Right hindlimb (tissue), 1 donor: ENCODE results near the gene SPN.
A peak's percentile ranks its signal among the peaks of the same experiment; 100 is the strongest.
"Not testable (repeated sequence)": the region's sequence is repeated elsewhere in the genome, so short reads cannot be mapped to it uniquely, and the experiment has no call there.

ENCODE experiments used
- DNase-seq: peaks from one replicate; pipeline ENCODE4 v3.0.0-alpha.2; 2018

Gene SPN

DNA sequence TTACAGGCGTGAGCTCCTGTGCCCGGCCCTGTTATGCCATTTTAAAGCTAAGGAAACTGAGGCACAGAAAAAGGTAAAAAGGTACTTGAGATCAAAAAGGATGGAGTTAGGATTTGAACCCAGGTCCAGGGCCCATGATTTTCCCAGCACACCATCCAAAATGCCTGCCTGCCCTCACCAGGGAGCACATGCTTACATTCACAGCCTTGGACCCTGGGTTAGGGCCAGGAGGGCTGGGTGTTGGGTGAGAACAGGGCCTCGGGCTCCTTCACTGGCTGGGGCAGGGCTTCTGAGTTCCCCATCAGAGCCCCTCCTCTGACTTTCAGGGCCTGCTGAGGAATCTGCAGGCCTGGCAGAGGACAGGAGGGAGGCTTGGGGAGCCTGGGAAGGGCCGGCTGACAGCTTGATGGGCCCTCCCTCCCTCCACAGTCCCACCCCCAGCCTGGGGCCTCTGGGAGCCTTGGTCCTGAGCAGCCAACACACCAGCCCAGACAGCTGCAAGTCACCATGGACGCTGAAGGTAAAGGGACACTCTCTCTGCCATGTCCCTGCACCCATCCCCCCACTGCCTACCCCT is 15.7 kb downstream of the SPN start, which contains the start of gene QPRT:
QPRT (plus strand) TSS at position 490 of the 577 bp plus-strand sequence; CDS start at position 508, 18 bp downstream.
- peak; percentile 90 for DNase-seq

DNA sequence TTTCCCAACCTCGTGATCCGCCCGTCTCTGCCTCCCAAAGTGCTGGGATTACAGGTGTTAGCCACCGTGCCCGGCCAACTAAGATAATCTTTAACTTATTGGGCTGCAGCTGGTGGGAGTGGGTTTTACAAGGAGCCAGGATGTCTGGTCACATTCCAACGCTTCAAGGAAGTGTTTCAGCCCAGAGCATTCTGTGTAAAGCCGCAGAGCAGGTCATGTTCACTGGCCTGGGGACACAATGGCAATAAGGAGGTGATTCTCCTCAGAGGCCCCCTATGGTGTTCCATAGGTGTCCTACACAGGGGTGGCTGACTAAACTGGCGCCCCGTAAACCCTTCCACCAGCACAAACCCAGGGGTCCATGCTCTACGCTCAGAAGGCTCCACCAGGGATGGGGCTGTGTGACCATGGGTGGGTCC is 17.1 kb downstream of the SPN start:
- DNase-seq, result no peak

DNA sequence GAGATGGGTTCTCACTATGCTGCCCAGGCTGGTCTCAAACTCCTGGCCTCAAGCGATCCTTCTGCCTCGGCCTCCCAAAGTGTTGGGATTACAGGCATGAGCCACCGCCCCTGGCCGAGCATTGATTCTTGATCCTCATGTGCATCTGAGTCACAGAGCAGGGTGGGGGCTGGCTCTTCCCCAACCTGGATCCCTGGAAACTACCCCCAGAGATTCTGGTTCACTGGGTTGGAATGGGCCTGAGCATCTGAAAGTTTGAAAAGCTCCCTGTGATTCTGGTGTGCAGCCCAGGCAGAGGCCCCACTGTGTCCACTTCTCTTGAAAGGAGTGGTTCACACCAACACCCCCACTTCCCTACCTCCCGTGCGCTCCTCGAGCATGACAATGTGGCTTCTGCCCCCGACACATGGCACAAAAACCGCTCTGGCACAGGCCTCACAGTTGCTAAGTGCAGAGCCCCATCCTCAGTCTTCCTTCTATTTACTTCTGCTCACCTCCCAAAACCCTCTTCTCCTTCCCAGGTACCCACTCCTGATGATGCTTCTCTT is 20.6 kb downstream of the SPN start:
- DNase-seq, result no peak

DNA sequence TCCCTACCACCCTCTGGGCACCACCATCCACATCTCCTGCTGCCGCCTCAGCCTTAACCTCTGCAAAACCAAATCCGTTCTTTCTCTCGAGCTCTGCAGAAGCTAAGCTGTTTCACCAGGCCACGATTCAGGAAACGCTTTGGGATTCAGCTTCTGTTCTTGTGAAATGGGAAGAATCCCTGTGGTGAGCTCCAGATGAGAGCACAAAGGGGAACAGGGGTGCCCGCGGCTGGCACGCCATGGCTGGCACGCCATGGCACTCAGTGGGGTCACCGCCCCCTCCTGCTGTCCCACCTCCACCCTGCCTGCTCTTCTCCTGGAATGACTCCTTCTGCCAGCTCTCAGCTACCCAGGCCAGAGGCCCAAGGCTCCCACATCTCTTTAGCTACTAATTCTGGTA is 21.6 kb downstream of the SPN start:
- no peak for DNase-seq

DNA sequence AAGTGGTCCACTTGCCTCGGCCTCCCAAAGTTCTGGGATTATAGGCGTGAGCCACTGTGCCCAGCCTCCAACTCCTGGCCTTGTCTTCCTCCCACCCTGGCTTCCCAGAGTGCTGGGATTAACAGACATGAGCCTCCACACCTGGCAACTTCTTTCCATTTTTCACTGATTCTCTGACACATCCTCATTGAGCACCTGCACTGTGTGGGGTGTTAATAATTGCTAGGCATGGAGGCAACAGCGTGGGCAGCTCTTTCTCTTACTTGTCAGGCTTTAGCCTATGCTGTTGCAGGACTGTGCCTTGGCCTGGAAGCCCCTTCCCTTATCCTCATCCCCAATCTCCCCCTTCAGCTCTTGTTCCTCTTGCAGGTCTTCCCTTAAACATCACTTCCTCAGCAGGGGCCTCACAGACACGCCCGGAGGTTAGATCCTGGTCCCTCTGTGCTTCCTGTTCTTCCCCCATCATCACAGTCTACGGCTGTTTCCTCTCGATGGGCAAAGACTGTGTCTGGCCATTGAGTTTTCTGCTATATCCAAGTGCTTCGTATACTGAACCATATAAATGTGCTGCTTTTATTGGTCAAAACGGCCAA is 23.8 kb downstream of the SPN start:
- DNase-seq, result no peak

DNA sequence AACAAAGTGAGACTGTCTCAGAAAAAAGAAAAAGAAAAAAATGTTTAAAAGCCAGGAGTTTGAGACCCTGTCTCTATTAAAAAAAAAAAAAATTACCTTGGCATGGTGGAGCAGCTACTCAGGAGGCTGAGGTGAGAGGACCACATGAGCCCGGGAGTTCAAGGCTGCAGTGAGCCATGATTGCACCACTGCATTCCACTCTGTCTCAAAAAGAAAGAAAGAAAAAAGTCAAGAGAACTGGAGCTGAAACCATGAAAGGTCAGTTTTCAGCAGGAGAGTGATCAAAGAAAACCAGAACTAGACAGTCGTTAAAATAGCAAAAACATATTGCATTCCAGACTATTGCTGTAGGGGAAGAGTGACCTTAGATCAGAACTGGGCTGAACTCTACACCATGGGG is 24.7 kb downstream of the SPN start:
- no peak for DNase-seq

DNA sequence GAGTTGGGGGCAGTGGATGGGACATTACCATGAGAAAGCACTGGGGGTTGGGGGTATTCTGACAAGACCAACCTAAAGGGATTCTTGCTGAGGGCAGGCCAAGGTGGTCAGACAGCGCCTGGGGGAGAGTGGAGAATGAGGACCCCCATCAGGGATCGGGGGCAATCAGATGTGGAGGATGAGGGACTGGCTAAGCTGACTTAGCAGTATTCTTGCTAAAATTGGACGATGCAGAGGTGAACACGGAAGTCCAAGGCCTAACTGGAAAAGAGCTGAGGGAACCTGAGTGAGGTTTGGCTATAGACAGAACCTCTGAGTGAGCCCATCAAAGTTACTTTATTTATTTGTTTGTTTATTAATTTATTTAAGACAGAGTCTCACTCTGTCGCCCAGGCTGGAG is 25.1 kb downstream of the SPN start:
- DNase-seq, result no peak

DNA sequence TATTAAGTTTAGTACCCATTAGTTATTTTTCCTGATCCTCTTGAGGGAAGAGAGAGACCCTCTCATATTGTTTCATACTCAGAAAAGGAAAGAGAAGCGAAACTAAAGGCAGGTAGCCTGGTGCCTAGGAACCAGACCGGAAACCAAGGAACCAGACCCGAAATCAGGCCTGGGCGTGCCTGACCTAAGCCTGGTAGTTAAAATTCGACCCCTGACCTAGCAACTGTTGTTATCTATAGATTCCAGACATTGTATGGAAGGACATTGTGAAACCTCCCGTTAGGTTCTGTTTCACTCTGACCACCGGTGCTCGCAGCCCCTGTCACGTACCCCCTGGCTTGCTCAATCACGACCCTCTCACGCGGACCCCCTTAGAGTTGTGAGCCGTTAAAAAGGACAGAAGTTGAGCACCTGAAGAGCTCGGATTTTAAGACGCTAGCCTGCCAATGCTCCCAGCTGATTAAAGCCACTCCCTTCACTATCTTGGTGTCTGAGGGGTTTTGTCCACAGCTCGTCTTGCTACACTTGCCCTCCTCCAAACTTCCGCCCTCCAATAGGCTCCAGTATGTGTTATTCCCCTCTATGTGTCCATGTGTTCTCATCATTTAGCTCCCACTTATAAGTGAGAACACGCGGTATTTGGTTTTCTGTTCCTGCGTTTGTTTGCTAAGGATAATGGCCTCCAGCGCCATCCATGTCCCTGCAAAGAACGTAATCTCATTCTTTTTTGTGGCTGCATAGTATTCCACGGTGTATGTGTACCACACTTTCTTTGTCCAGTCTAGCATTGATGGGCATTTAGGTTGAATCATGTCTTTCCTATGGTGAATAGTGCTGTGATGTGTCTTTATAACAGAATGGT is 26.7 kb downstream of the SPN start:
- DNase-seq, result not testable (repeated sequence)

DNA sequence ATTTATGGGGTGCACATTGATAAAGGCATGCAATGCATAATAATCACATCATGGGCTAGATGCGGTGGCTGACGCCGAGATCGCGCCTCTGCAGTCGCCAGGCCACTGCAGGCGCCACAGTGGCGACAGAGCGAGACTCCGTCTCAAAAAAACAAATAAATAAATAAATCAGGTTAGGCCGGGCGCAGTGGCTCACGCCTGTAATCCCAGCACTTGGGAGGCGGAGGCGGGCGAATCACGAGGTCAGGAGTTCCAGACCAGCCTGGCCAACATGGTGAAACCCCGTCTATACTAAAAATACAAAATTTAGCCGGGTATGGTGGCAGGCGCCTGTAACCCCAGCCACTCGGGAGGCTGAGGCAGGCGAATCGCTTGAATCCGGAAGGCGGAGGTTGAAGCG is 29.6 kb downstream of the SPN start:
- not testable (repeated sequence) for DNase-seq

DNA sequence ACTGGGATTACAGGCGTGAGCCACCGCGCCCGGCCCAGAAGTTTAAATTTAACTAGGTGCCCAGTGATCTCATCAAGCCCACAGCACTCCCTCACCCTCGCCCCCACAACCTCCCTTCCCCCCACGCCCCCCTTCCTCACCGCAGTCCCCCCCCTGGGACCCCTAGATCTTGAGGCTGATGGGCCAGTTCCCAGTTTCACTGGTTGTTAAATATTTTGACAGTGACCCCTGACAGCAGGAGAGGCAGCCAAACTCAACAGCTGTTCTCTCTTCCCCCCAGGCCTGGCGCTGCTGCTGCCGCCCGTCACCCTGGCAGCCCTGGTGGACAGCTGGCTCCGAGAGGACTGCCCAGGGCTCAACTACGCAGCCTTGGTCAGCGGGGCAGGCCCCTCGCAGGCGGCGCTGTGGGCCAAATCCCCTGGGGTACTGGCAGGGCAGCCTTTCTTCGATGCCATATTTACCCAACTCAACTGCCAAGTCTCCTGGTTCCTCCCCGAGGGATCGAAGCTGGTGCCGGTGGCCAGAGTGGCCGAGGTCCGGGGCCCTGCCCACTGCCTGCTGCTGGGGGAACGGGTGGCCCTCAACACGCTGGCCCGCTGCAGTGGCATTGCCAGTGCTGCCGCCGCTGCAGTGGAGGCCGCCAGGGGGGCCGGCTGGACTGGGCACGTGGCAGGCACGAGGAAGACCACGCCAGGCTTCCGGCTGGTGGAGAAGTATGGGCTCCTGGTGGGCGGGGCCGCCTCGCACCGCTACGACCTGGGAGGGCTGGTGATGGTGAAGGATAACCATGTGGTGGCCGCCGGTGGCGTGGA is 31.5 kb downstream of the SPN start:
- peak; percentile 81 for DNase-seq

DNA sequence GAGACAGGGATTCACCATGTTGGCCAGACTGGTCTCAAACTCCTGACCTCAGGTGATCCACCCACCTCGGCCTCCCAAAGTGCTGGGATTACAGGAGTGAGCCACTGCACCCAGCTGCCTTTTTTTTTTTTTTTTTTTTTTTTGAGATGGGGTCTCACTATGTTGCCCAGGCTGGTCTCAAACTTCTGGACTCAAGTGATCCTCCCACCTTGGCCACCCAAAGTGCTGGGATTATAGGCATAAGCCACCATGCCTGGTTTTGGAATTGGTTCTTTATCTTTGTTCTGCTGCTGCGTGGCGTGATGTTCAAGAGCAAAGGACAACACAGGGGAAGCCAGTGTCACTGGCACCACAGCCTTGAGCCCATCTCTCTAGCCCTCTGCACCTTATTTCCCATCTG is 32.6 kb downstream of the SPN start:
- DNase-seq, result not testable (repeated sequence)

DNA sequence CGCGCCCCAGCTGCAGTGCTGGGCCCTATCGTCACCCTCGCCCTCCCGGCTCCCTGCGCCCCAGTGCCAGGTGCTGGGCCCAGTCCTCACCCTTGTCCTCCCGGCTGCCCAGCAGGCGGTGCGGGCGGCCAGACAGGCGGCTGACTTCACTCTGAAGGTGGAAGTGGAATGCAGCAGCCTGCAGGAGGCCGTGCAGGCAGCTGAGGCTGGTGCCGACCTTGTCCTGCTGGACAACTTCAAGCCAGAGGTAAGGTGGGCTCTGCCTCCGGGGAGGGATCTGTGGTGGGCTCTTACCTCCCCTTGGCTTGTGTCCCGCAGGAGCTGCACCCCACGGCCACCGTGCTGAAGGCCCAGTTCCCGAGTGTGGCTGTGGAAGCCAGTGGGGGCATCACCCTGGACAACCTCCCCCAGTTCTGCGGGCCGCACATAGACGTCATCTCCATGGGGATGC is 33.9 kb downstream of the SPN start:
- DNase-seq, result no peak

DNA sequence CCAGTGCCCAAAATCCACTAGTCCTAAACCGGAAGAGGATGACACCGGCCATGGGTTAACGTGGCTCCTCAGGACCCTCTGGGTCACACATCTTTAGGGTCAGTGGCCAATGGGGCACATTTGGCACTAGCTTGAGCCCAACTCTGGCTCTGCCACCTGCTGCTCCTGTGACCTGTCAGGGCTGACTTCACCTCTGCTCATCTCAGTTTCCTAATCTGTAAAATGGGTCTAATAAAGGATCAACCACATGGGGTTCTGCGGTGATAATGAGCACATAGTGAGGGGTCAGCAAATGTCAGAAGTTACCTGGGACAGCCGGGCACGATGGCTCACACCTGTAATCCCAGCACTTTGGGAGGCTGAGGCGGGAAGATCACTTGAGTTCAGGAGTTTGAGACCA is 34.3 kb downstream of the SPN start:
- no peak for DNase-seq

DNA sequence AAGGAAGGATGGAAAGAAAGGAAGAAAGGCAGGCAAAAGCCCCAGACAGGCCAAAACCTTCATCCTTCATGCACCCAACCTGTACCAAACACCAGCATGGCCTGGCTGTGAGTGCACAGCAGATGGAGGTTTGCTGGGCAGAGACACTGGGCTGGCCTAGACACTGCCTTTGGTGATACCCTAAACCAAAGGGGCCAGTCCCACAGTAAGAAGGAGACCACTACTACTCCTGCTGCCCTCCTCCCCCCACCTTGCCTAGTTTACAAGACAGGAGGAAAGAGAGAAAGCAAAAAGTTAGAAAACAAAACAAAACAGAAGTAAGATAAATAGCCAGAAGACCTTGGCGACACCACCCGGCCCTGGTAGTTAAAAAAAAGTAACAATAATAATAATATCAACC is 35.0 kb downstream of the SPN start:
- DNase-seq, result no peak

DNA sequence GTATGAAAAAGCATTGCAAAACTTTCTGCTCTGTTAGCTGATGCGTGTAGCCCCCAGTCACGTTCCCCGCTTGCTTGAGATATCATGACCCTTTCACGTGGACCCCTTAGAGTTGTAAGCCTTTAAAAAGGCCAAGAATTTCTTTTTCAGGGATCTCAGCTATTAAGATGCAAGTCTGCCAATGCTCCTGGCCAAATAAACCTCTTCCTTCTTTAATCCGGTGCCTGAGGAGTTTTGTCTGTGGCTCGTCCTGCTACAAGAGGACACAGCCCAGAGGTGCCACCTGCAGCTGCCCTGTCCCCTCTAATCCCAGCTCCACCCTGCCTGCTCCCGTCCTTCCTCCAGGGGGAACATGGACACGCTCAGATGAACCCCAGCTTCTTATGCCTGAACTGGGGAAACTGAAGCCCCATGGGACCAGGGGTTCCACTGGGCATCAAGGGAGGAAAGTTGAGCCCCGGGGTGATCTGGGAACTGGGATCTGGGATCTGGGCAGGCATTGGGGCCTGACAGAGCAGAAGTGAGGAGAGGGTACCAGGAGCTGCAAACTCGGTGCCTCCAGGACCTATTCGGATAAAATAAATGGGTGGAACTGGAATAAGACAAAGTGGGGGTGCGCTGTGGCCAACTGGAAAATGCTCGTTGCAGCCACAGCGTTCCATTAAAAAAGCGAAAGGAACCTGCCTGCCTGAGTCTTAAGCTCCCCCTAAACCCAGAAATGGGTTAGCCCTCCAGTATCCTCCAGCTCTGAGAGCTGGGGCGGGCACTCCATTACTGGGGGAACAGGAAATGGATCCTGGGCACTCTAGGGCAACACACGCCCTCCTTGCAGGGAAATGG is 35.7 kb downstream of the SPN start:
- DNase-seq, result no peak

DNA sequence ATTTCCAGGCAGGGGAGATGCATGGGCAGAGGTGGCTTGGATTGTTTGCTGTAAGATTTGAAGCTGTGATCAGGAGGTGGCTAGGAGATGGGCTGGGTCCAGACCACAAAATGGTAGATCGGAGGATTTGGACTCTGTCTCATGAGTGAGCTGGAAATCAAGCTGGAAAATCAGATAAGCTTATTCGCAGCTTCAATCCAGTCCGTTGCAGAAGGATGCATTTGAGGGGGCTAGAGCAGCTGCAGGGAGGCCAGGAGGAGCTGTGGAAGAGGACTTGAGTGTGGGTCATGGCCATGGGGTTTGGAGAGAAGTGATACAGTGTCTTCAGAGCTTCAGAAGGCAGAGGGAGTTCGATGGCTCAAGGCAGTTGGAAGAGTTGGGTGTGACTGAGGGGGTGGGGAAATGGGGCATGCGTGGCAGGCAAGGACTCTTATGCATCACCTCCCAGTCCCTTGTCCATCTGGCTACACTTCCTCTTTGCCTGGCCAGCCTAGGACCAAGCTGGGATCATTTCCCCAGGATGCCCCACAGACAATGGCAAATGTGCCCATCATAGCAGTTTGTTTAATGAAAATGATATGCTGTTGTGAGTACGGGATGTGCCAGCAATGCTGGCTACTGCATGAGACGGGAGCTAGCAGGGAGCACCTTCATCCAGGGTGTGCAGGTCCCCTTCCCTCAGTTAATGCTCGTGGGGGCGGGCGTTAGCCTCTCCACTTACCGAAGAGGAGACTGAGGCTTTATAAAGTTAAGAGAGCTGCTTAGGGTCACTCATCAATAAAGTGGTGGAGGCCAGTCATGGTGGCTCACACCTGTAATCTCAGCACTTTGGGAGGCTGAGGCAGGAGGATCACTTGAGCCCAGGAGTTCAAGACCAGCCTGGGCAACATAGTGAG is 36.5 kb downstream of the SPN start:
- DNase-seq, result no peak

DNA sequence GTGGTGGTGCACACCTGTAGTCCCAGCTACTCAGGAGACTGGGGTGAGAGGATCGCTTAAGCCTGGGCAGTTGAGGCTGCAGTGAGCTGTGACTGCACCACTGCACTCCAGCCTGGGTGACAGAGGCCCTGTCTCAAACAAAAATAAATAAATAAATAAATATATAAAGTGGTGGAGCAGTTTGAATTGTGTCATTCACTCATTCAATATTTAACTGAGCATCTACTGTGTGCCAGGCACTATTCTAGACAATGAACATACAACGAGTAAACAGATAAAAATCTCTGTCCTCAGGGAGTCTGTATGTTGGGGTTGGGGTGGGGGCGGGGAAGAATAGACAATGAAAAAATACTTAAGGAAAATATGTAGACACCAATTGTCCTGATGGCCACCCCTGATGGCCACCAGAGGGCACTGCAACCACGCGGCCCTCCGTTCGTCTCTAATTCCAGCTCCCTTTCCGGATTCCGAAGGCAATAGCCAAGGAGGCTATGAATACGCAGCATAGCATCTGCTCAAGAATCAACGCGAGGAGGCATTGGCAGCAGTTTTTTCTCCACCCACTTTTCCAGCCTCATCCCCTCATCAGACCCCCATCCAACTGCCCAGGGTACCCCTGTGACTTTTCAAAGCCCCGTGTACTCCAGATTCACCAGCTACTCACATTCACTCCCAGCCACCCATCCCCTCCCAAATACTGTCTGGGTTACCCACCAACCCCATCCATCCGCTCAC is 37.4 kb downstream of the SPN start:
- DNase-seq, result peak; percentile 73

DNA sequence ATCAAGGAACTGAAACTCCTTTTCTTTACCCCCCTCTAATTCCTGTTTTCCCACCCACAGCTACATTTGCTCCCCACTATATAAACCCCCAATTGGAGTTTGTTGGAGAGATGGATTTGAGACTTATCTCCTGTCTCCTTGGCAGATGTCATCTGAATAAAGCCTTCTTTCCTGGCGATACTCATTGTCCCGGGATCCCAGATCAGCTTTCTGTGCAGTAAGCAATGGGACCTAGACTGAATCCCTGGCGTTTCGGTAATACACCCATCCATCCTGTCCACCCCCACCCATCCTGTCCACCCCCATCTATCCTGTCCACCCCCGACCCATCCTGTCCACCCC is 38.1 kb downstream of the SPN start:
- DNase-seq, result no peak

DNA sequence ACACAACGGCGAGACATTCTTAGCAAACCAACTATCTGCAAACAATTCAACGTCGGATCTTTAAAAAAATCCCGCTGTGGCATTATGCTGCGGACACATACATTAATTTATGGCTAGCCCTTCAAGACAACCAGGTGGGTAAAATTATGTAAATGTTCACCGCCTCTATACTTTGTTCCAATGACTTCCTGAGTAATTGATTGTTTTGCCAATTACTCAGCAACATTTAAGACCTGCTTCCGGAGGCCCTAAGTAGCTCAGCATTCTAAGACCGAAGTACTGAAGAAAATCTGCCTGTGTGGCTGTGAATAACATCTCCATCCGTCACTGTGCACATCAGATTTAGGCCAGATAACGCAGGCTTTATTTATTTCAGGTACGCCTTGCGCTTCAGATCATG is 39.2 kb downstream of the SPN start:
- DNase-seq, result no peak

DNA sequence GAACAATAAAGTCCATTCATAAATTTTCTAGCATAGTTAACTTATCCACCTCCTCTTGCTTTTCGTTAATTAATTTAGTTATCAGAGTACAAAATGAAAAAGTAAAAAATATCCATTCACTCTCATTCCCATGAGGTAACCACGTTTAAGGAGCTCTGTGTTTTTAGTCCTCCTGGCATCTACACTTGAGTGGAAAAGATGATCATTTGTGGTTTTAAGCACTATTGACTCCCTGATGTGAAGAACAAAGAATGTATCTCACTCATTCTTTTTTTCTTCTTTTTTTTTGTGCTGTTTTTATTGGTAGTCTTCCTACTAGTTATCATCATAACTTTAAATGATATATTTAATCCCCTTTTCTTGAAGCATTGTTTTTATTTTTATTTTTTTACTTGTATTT is 42.0 kb downstream of the SPN start:
- no peak for DNase-seq
